Right lobe of liver (tissue), 4 donors: ENCODE data around the gene RBBP8.

Experiments
- CTCF ChIP-seq, 4 donors: fragments of 200-600 bp in 3 of 4; fragments of 450-650 bp in 1 of 4; IDR thresholded peaks; one replicate each; pipeline versions ENCODE4 v1.5.1 to v1.8.0; 2016 to 2022; ENCODE audit warnings: antibody characterized with exemption in 4 of 4, mild to moderate bottlenecking in 2 of 4
- POLR2A ChIP-seq: fragments of 450-650 bp; IDR thresholded peaks from one replicate; pipeline ENCODE4 v1.6.1; 2017; ENCODE audit warnings: antibody characterized with exemption, mild to moderate bottlenecking
- donor health status: DM: no; HTN: no; CAD: no.
- donor health status: DM: no; HTN: no; CAD: no.
- donor health status: DM: no; HTN: yes; CAD: no.

DNA sequence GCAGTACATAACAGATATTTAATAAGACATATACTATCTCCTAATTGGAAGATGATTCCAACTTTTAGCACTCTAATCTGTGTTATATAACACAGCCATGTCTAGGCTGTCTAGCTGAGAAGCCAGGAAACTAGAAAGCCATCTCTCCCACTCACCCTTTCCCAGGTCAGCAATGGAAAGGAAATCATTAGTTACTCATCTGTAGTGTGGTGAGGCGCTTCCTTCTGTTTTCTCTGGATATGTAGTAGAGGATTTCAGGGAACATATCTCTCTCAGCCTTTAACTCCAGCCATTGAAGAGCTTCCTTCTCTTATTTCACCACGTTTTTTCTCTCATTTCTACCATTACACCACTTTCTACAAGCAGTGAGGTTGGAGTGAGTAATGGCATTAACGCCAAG, 19.4 kb downstream of the RBBP8 start:
- TF ChIP-seq CTCF (IDR thresholded peaks at IDR 0.05) (no peak), POLR2A (no peak)
